Measurements from ENCODE around the gene BANK1.

BANK1 gene

DNA sequence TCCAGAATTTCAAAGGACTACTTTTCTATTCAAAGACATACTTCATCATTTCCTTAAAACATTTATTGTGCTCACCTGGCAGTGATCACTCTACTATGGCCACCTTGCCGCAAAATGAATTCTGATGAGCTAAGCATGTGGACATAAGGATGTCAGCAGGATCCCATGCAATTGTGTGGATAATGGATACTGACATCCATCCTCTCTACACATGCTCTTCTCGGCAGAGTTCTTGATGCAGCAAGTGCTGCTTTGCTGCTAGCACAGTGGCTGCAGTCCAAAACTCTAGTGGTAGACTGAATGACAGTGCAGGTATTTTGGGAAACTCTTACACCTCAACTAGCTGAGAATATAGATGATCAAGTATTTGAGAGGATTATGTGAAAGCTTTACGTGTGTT is 168.0 kb downstream of the BANK1 start:
- ChIA-PET CTCF (interaction anchor here (0.7 to 1.4 kb wide), 2 partner anchors 14 to 17 kb away, joined by 3 to 8 read pairs; no protein-coding TSS in a partner anchor), POLR2A (no interaction called here)
- DNase-seq (ENCODE audit: extremely low spot score) = no peak
- TF ChIP-seq, protein P1, sequence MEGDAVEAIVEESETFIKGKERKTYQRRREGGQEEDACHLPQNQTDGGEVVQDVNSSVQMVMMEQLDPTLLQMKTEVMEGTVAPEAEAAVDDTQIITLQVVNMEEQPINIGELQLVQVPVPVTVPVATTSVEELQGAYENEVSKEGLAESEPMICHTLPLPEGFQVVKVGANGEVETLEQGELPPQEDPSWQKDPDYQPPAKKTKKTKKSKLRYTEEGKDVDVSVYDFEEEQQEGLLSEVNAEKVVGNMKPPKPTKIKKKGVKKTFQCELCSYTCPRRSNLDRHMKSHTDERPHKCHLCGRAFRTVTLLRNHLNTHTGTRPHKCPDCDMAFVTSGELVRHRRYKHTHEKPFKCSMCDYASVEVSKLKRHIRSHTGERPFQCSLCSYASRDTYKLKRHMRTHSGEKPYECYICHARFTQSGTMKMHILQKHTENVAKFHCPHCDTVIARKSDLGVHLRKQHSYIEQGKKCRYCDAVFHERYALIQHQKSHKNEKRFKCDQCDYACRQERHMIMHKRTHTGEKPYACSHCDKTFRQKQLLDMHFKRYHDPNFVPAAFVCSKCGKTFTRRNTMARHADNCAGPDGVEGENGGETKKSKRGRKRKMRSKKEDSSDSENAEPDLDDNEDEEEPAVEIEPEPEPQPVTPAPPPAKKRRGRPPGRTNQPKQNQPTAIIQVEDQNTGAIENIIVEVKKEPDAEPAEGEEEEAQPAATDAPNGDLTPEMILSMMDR (IDR thresholded peaks at IDR 0.05; ENCODE audit: control extremely low read depth, extremely low read depth, low read depth, missing control alignments) = no peak

GRCh38 chr4:101960431-101960830 is 169.9 kb downstream of the BANK1 start:
- TF ChIP-seq, protein P1 (IDR thresholded peaks at IDR 0.05; ENCODE audit: control extremely low read depth, extremely low read depth, low read depth, missing control alignments) = no peak
- CTCF ChIA-PET = interaction anchor here (1.3 kb wide), 1 partner anchor 63 kb away, joined by 3 read pairs; no protein-coding TSS in a partner anchor
- DNase-seq (ENCODE audit: extremely low spot score) = no peak
- POLR2A ChIA-PET = no interaction called here

DNA sequence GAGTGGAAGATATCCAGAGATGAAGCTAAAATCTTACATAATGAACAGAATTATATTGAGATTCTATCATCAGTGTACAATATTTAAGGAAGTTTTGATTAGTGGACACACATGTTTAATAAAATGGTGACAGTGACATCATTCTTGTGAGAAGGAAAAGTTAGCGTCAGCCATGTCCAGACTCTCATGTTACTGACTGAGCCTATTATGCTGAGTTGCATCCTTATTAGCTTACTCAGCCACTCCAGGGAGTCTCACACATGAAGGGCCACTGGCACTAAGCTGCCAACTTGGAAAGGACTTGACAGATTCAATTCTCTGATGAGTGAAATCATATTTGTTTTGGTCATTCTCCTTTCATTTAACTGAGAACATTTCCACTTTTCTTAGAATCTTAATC is 170.6 kb downstream of the BANK1 start:
- ChIA-PET CTCF (interaction anchor here (1.3 kb wide), 1 partner anchor 63 kb away, joined by 3 read pairs; no protein-coding TSS in a partner anchor), POLR2A (no interaction called here)
- TF ChIP-seq, protein P1 (IDR thresholded peaks at IDR 0.05; ENCODE audit: control extremely low read depth, extremely low read depth, low read depth, missing control alignments) = no peak
- DNase-seq (ENCODE audit: extremely low spot score) = no peak

DNA sequence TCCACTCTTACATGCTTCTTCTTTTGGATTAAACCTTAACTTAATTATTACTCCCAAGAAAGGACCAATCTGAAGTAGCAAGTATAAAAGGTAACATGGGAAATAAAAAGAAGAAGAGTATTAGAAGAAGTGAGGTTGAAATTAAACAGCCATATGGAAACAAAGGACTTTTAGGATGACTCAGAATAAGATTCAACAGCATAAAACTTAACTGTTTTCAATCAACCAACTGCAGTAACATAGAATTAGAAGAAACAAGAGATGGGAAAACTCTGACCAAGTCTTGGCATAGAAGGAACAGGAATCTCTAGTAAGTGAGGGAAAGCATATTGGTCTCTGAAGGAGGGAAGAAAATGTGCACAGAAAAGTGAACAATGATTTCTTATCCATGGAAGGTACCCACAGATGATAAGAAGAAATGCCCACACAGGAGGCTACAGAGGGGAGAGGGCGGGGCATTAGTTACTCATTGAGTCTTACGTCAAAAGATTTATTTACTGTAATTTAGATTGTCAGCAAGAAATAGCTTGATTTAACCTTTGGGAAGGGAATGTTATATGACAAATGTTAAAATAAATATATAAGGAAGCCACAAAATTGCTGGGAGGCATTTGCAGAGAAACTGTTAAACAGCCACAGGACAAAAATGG is 177.3 kb downstream of the BANK1 start:
- DNase-seq (ENCODE audit: extremely low spot score) = no peak
- ChIA-PET CTCF (no interaction called here), POLR2A (no interaction called here)
- TF ChIP-seq, protein P1 (IDR thresholded peaks at IDR 0.05; ENCODE audit: control extremely low read depth, extremely low read depth, low read depth, missing control alignments) = no peak

DNA sequence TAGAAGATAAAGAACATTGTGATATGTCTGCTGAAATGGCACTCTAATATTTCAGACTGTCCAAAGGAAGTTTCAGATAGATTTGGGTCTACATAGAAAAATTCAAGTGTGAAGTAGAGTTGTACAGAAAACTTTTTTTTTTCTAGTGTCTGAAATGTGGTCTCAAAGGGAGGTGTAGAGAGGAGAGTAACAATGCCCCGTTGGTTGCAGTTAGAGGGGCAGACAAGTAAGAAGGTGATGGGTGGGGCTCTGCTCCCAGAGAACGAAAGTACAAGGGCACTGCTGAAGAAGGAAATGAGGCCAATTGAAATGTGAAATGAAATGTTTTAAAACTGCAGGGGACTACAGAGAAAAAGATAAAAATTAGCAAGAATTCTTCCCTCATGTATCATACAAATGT is 177.8 kb downstream of the BANK1 start:
- no peak for DNase-seq (ENCODE audit: extremely low spot score)
- CTCF ChIA-PET = no interaction called here
- POLR2A ChIA-PET = no interaction called here
- TF ChIP-seq, protein P1 (IDR thresholded peaks at IDR 0.05; ENCODE audit: control extremely low read depth, extremely low read depth, low read depth, missing control alignments) = no peak

DNA sequence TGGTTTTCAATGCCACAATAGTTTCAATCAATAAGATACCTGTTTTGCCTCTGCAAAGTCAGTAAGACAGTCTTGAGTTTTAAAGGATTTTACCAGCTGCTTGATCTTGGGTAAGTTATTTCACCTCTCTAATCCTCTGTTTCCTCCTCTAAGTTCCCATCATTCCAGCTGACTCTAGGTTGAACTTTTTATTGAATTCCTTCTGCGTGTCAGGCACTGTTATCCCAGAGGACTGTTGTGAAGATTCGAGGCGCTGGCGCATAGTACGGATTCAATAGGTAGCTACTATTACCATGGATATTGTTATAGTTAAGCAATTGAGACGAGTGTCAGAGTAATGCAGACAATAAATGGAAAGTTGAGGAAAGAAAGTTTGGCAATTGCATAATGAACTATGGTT is 179.4 kb downstream of the BANK1 start:
- TF ChIP-seq, protein P1 (IDR thresholded peaks at IDR 0.05; ENCODE audit: control extremely low read depth, extremely low read depth, low read depth, missing control alignments) = no peak
- ChIA-PET CTCF (interaction anchor here (0.9 to 1.1 kb wide), 2 partner anchors 23 to 39 kb away, joined by 3 to 4 read pairs; no protein-coding TSS in a partner anchor), POLR2A (no interaction called here)
- no peak for DNase-seq (ENCODE audit: extremely low spot score)
